Glutamatergic neuron (in vitro differentiated cells): ENCODE data around the gene ZPBP. TPM values are rescaled to one million over a fixed set of nuclear protein-coding genes. Genes with fewer than 3 reads are reported as not detected.

Experiments used
- DNase-seq: peaks from one replicate; pipeline ENCODE4 v3.0.0; 2022
- H3K27ac Mint-ChIP-seq: one replicate; pipeline ENCODE4 v1.8.0; 2020; ENCODE audit warnings: mild to moderate bottlenecking, mixed read lengths, inconsistent platforms; ENCODE audit not compliant: unreplicated experiment
- H3K27me3 Mint-ChIP-seq: one replicate; pipeline ENCODE4 v1.8.0; 2020; ENCODE audit warnings: mild to moderate bottlenecking, moderate library complexity, mixed read lengths, inconsistent platforms; ENCODE audit not compliant: unreplicated experiment
- H3K36me3 Mint-ChIP-seq: one replicate; pipeline ENCODE4 v1.8.0; 2020; ENCODE audit warnings: mild to moderate bottlenecking, mixed read lengths, inconsistent platforms; ENCODE audit not compliant: unreplicated experiment
- H3K4me1 Mint-ChIP-seq: one replicate; pipeline ENCODE4 v1.8.0; 2020; ENCODE audit warnings: mild to moderate bottlenecking, low read depth, mixed read lengths, inconsistent platforms; ENCODE audit not compliant: unreplicated experiment
- H3K4me3 Mint-ChIP-seq: one replicate; pipeline ENCODE4 v1.8.0; 2020; ENCODE audit warnings: mild to moderate bottlenecking, mixed read lengths, inconsistent platforms; ENCODE audit not compliant: unreplicated experiment
- H3K9me3 Mint-ChIP-seq: one replicate; pipeline ENCODE4 v1.8.0; 2020; ENCODE audit warnings: mild to moderate bottlenecking, moderate library complexity, mixed read lengths, inconsistent platforms; ENCODE audit not compliant: unreplicated experiment
- CTCF ChIP-seq: fragments of 200-600 bp; sonication (generic); IDR thresholded peaks from one replicate; pipeline ENCODE4 v1.5.0; 2021; ENCODE audit not compliant: partially characterized antibody, unreplicated experiment
- total RNA-seq: library from RNA; stranded (reverse); fragmentation: NEBNext Ultra II Directional; extraction: Animal tissue kit (Norgen Biotek cat#: 25700); gene quantifications from one replicate; pipeline ENCODE4 v1.2.1, GENCODE V29; 2021; ENCODE audit not compliant: unreplicated experiment

Gene ZPBP
- total RNA-seq, 1 donor from 2014 or later, result not detected

- Mint-ChIP-seq H3K4me3 (no peak overlapping the region), H3K27ac (no peak overlapping the region), H3K9me3 (no peaks in the 10 kb centered on the region), H3K36me3 (no peaks in the 10 kb centered on the region), H3K27me3 (no peaks in the 10 kb centered on the region), H3K4me1 (no peaks in the 10 kb centered on the region)
- no peak for TF ChIP-seq CTCF
- no peak for DNase-seq
These were observed 8.8 kb upstream of the ZPBP start for GRCh38 chr7:50101873-50102272.

- no peaks in the 10 kb centered on the region for H3K27me3 Mint-ChIP-seq
- no peaks in the 10 kb centered on the region for H3K36me3 Mint-ChIP-seq
- no peak overlapping the region for H3K4me3 Mint-ChIP-seq
- TF ChIP-seq CTCF, result no peak
- no peaks in the 10 kb centered on the region for H3K4me1 Mint-ChIP-seq
- H3K27ac Mint-ChIP-seq, result no peak overlapping the region
- no peaks in the 10 kb centered on the region for H3K9me3 Mint-ChIP-seq
- DNase-seq, result no peak
These were observed 2.6 kb upstream of the ZPBP start for GRCh38 chr7:50095634-50096033.

GRCh38 chr7:50088463-50089129, 4.5 kb downstream of the ZPBP start:
- Mint-ChIP-seq H3K4me1 (no peaks in the 10 kb centered on the region), H3K27me3 (no peaks in the 10 kb centered on the region), H3K27ac (no peak overlapping the region), H3K9me3 (no peaks in the 10 kb centered on the region), H3K4me3 (no peak overlapping the region), H3K36me3 (no peaks in the 10 kb centered on the region)
- no peak for DNase-seq
- no peak for TF ChIP-seq CTCF

- H3K9me3 Mint-ChIP-seq, result no peaks in the 10 kb centered on the region
- DNase-seq, result no peak
- H3K27me3 Mint-ChIP-seq, result no peaks in the 10 kb centered on the region
- no peaks in the 10 kb centered on the region for H3K36me3 Mint-ChIP-seq
- no peak overlapping the region for H3K4me3 Mint-ChIP-seq
- no peak overlapping the region for H3K27ac Mint-ChIP-seq
- no peaks in the 10 kb centered on the region for H3K4me1 Mint-ChIP-seq
- TF ChIP-seq CTCF, result no peak
These were observed 7.7 kb downstream of the ZPBP start for GRCh38 chr7:50085344-50085743.

GRCh38 chr7:50073093-50073492, 20.0 kb downstream of the ZPBP start:
- peaks cover 22% of the 10 kb centered on the region for H3K36me3 Mint-ChIP-seq
- peaks cover 4% of the 10 kb centered on the region for H3K9me3 Mint-ChIP-seq
- no peak for TF ChIP-seq CTCF
- peaks cover 4% of the 10 kb centered on the region for H3K27me3 Mint-ChIP-seq
- no peak overlapping the region for H3K27ac Mint-ChIP-seq
- DNase-seq, result no peak
- H3K4me1 Mint-ChIP-seq, result peaks cover 4% of the 10 kb centered on the region
- H3K4me3 Mint-ChIP-seq, result no peak overlapping the region
